ENCODE results near the gene ANKRD62. TPM values are rescaled to one million over a fixed set of nuclear protein-coding genes. Genes with fewer than 3 reads are reported as not detected.

The ANKRD62 gene
- total RNA-seq, 1 donor from 2014 or later = 0.17 TPM

GRCh38 chr18:12060182-12060870 lies 33.3 kb upstream of the ANKRD62 start:
- no peak for DNase-seq
- H3K9me3 Mint-ChIP-seq (ENCODE audit: unreplicated experiment) = peaks cover 3% of the 10 kb centered on the region
- TF ChIP-seq, protein P1, sequence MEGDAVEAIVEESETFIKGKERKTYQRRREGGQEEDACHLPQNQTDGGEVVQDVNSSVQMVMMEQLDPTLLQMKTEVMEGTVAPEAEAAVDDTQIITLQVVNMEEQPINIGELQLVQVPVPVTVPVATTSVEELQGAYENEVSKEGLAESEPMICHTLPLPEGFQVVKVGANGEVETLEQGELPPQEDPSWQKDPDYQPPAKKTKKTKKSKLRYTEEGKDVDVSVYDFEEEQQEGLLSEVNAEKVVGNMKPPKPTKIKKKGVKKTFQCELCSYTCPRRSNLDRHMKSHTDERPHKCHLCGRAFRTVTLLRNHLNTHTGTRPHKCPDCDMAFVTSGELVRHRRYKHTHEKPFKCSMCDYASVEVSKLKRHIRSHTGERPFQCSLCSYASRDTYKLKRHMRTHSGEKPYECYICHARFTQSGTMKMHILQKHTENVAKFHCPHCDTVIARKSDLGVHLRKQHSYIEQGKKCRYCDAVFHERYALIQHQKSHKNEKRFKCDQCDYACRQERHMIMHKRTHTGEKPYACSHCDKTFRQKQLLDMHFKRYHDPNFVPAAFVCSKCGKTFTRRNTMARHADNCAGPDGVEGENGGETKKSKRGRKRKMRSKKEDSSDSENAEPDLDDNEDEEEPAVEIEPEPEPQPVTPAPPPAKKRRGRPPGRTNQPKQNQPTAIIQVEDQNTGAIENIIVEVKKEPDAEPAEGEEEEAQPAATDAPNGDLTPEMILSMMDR (IDR thresholded peaks at IDR 0.05; ENCODE audit: partially characterized antibody, unreplicated experiment) = no peak
- H3K27me3 Mint-ChIP-seq (ENCODE audit: unreplicated experiment) = no peaks in the 10 kb centered on the region
- H3K27ac Mint-ChIP-seq (ENCODE audit: unreplicated experiment) = no peak overlapping the region
- H3K4me1 Mint-ChIP-seq (ENCODE audit: low read depth, unreplicated experiment) = no peaks in the 10 kb centered on the region
- H3K36me3 Mint-ChIP-seq (ENCODE audit: unreplicated experiment) = no peaks in the 10 kb centered on the region
- no peak overlapping the region for H3K4me3 Mint-ChIP-seq (ENCODE audit: unreplicated experiment)

- no peak overlapping the region for H3K4me3 Mint-ChIP-seq (ENCODE audit: unreplicated experiment)
- DNase-seq = no peak
- no peak overlapping the region for H3K27ac Mint-ChIP-seq (ENCODE audit: unreplicated experiment)
- no peaks in the 10 kb centered on the region for H3K36me3 Mint-ChIP-seq (ENCODE audit: unreplicated experiment)
- H3K27me3 Mint-ChIP-seq (ENCODE audit: unreplicated experiment) = peaks cover 4% of the 10 kb centered on the region
- peaks cover 6% of the 10 kb centered on the region for H3K4me1 Mint-ChIP-seq (ENCODE audit: low read depth, unreplicated experiment)
- H3K9me3 Mint-ChIP-seq (ENCODE audit: unreplicated experiment) = no peaks in the 10 kb centered on the region
- TF ChIP-seq, protein P1 (IDR thresholded peaks at IDR 0.05; ENCODE audit: partially characterized antibody, unreplicated experiment) = no peak
Measured at GRCh38 chr18:12061685-12062084, 32.0 kb upstream of the ANKRD62 start.

DNA sequence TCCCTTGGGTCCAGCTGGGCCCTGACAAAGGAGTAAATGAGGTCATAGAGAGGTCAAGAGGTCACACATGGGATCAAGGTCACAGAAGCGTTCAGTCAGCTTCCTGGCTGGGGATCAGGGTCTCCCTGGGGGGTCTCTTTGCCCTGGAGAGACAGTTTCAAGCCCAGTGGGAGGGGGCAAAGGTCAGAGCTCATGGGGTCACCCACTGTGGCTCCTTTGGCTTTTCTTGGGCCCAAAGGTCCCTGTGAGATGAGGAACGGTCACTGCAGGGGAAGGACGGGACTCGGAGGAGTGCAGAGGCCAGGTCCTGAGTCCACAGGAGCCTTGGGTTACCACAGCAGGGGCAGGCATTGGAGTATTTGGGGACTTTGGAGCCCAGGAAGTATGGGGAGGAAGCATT lies 30.7 kb upstream of the ANKRD62 start:
- TF ChIP-seq, protein P1 (IDR thresholded peaks at IDR 0.05; ENCODE audit: partially characterized antibody, unreplicated experiment) = no peak
- no peak for DNase-seq
- no peak overlapping the region for H3K27ac Mint-ChIP-seq (ENCODE audit: unreplicated experiment)
- H3K4me1 Mint-ChIP-seq (ENCODE audit: low read depth, unreplicated experiment) = peaks cover 6% of the 10 kb centered on the region
- H3K27me3 Mint-ChIP-seq (ENCODE audit: unreplicated experiment) = peaks cover 4% of the 10 kb centered on the region
- no peaks in the 10 kb centered on the region for H3K36me3 Mint-ChIP-seq (ENCODE audit: unreplicated experiment)
- no peaks in the 10 kb centered on the region for H3K9me3 Mint-ChIP-seq (ENCODE audit: unreplicated experiment)
- H3K4me3 Mint-ChIP-seq (ENCODE audit: unreplicated experiment) = no peak overlapping the region

DNA sequence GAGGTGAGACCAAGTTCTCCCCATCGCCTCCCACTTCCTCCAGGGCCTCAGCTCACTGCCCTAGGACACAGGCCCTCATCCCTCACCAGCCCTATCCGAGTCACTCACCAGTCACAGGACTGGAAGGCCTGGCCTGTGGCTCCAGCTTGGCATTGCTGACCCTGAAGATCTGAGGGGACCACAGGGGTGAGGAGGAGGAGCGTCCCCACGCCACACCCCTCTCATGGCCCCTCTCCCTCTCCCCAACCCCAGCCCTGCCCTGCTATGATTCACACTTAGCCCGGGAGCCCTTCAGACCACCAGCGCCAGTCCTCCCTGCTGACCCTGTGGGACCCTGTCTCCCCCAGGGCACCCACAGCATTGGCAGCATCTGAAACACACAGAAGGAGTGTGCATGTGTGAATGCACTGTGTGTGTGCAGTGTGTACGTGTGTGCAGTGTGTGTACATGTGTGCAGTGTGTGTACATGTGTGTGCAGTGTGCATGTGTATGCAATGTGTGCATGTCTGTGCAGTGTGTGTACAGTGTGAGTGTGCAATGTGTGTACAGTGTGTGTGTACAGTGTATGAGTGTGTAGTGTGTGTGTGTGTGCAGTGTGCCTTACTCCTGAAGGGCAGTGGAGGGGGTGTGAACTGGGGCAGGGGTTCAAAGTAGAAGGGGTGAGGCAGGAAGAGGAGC lies 29.4 kb upstream of the ANKRD62 start:
- H3K27ac Mint-ChIP-seq (ENCODE audit: unreplicated experiment) = no peak overlapping the region
- TF ChIP-seq, protein P1 (IDR thresholded peaks at IDR 0.05; ENCODE audit: partially characterized antibody, unreplicated experiment) = no peak
- H3K27me3 Mint-ChIP-seq (ENCODE audit: unreplicated experiment) = peaks cover 4% of the 10 kb centered on the region
- H3K4me1 Mint-ChIP-seq (ENCODE audit: low read depth, unreplicated experiment) = peaks cover 8% of the 10 kb centered on the region
- H3K4me3 Mint-ChIP-seq (ENCODE audit: unreplicated experiment) = no peak overlapping the region
- H3K36me3 Mint-ChIP-seq (ENCODE audit: unreplicated experiment) = no peaks in the 10 kb centered on the region
- no peak for DNase-seq
- no peaks in the 10 kb centered on the region for H3K9me3 Mint-ChIP-seq (ENCODE audit: unreplicated experiment)

DNA sequence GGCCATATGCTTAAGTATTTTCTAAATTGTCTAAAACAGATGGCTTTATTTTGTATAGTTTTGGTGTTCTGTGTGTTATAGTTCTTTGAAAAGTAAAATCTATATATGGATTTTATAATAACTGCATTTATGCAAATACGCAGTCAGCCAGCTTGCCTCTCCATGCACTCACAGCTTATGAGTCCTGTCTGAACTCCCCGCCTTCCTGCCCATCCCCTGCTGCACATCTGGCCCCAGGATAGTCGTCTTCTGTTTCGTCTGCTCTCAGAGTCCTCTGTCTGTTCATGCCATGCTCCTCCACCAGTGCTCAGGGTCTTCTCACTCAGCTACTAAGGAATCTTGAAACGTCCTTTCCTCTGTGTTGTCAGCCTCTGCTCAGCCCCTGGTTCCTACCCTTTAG lies 28.2 kb upstream of the ANKRD62 start:
- no peak overlapping the region for H3K4me3 Mint-ChIP-seq (ENCODE audit: unreplicated experiment)
- TF ChIP-seq, protein P1 (IDR thresholded peaks at IDR 0.05; ENCODE audit: partially characterized antibody, unreplicated experiment) = no peak
- H3K27ac Mint-ChIP-seq (ENCODE audit: unreplicated experiment) = no peak overlapping the region
- H3K36me3 Mint-ChIP-seq (ENCODE audit: unreplicated experiment) = no peaks in the 10 kb centered on the region
- peaks cover 4% of the 10 kb centered on the region for H3K27me3 Mint-ChIP-seq (ENCODE audit: unreplicated experiment)
- peaks cover 8% of the 10 kb centered on the region for H3K4me1 Mint-ChIP-seq (ENCODE audit: low read depth, unreplicated experiment)
- H3K9me3 Mint-ChIP-seq (ENCODE audit: unreplicated experiment) = no peaks in the 10 kb centered on the region
- no peak for DNase-seq
